ES-I3 (cell line): ENCODE results near the gene CCDC190.

Experiments
- H3K36me3 ChIP-seq: 2 replicates; pipeline ENCODE4 v1.6.1; 2013; ENCODE audit warnings: mild to moderate bottlenecking, low read length, control low read depth, moderate library complexity; ENCODE audit not compliant: insufficient read depth
- H3K4me1 ChIP-seq: 2 replicates; pipeline ENCODE4 v1.6.1; 2013; ENCODE audit warnings: mild to moderate bottlenecking, control low read depth, low read length; ENCODE audit not compliant: insufficient read depth
- H3K9ac ChIP-seq: 2 replicates; pipeline ENCODE4 v1.6.1; 2013; ENCODE audit warnings: low read depth, mild to moderate bottlenecking, low read length, moderate library complexity
- H3K9me3 ChIP-seq: 2 replicates; pipeline ENCODE4 v1.6.1; 2013; ENCODE audit warnings: mild to moderate bottlenecking, low read length, moderate library complexity; ENCODE audit not compliant: control insufficient read depth, insufficient read depth

Gene CCDC190

GRCh38 chr1:162861101-162861500, at the start of gene CCDC190:
Gene CCDC190, minus strand, starts transcription at chr1:162861175. Its CDS starts 1,529 bp downstream, at chr1:162859646.
- no peak within 1 kb of the TSS for H3K9ac ChIP-seq
- no peaks in the 10 kb centered on the region for H3K9me3 ChIP-seq
- H3K4me1 ChIP-seq, result no peaks in the 10 kb centered on the region
- no peaks in the 10 kb centered on the region for H3K36me3 ChIP-seq

- Histone ChIP-seq H3K9me3 (peaks cover 9% of the 10 kb centered on the region; the same call in 1 of the 2 replicates), H3K9ac (no peak overlapping the region), H3K36me3 (no peaks in the 10 kb centered on the region), H3K4me1 (no peaks in the 10 kb centered on the region)
These were observed 49.2 kb upstream of the CCDC190 start for GRCh38 chr1:162910161-162910560.

- Histone ChIP-seq H3K36me3 (no peaks in the 10 kb centered on the region), H3K9ac (no peak overlapping the region), H3K9me3 (peaks cover 7% of the 10 kb centered on the region; the same call in 1 of the 2 replicates), H3K4me1 (no peaks in the 10 kb centered on the region; the same call in 1 of the 2 replicates)
These were observed 47.8 kb upstream of the CCDC190 start for GRCh38 chr1:162908780-162909179.

- H3K9ac ChIP-seq, result no peak overlapping the region
- H3K9me3 ChIP-seq, result peaks cover 5% of the 10 kb centered on the region; the same call in 1 of the 2 replicates
- no peaks in the 10 kb centered on the region for H3K36me3 ChIP-seq
- no peaks in the 10 kb centered on the region; the same call in 1 of the 2 replicates for H3K4me1 ChIP-seq
These were observed 47.3 kb upstream of the CCDC190 start for GRCh38 chr1:162908236-162908635.

- Histone ChIP-seq H3K9ac (no peak overlapping the region), H3K36me3 (no peaks in the 10 kb centered on the region), H3K4me1 (no peaks in the 10 kb centered on the region; the same call in 1 of the 2 replicates), H3K9me3 (no peaks in the 10 kb centered on the region)
These were observed 45.5 kb upstream of the CCDC190 start for GRCh38 chr1:162906485-162906884.

GRCh38 chr1:162905174-162906158, 44.5 kb upstream of the CCDC190 start:
- no peaks in the 10 kb centered on the region; the same call in 1 of the 2 replicates for H3K4me1 ChIP-seq
- H3K9ac ChIP-seq, result no peak overlapping the region
- no peaks in the 10 kb centered on the region for H3K36me3 ChIP-seq
- no peaks in the 10 kb centered on the region for H3K9me3 ChIP-seq

- H3K9me3 ChIP-seq, result no peaks in the 10 kb centered on the region
- H3K4me1 ChIP-seq, result no peaks in the 10 kb centered on the region; the same call in 1 of the 2 replicates
- H3K9ac ChIP-seq, result no peak overlapping the region
- H3K36me3 ChIP-seq, result no peaks in the 10 kb centered on the region
These were observed 43.6 kb upstream of the CCDC190 start for GRCh38 chr1:162904579-162904978.

GRCh38 chr1:162904023-162904422, 43.0 kb upstream of the CCDC190 start:
- Histone ChIP-seq H3K36me3 (no peaks in the 10 kb centered on the region), H3K9me3 (no peaks in the 10 kb centered on the region), H3K9ac (no peak overlapping the region), H3K4me1 (no peaks in the 10 kb centered on the region; the same call in 1 of the 2 replicates)

- Histone ChIP-seq H3K36me3 (no peaks in the 10 kb centered on the region), H3K4me1 (no peaks in the 10 kb centered on the region; the same call in 1 of the 2 replicates), H3K9ac (no peak overlapping the region), H3K9me3 (no peaks in the 10 kb centered on the region)
These were observed 42.3 kb upstream of the CCDC190 start for GRCh38 chr1:162903246-162903645.

- Histone ChIP-seq H3K36me3 (no peaks in the 10 kb centered on the region), H3K4me1 (no peaks in the 10 kb centered on the region; the same call in 1 of the 2 replicates), H3K9ac (no peak overlapping the region), H3K9me3 (no peaks in the 10 kb centered on the region)
These were observed 41.4 kb upstream of the CCDC190 start for GRCh38 chr1:162902416-162902815.

GRCh38 chr1:162901243-162901642, 40.3 kb upstream of the CCDC190 start:
- Histone ChIP-seq H3K9ac (no peak overlapping the region), H3K36me3 (no peaks in the 10 kb centered on the region), H3K4me1 (no peaks in the 10 kb centered on the region; the same call in 1 of the 2 replicates), H3K9me3 (no peaks in the 10 kb centered on the region)

- no peak overlapping the region for H3K9ac ChIP-seq
- no peaks in the 10 kb centered on the region for H3K36me3 ChIP-seq
- H3K9me3 ChIP-seq, result no peaks in the 10 kb centered on the region
- H3K4me1 ChIP-seq, result no peaks in the 10 kb centered on the region; the same call in 1 of the 2 replicates
These were observed 38.6 kb upstream of the CCDC190 start for GRCh38 chr1:162899422-162900146.

GRCh38 chr1:162893612-162893908, 32.6 kb upstream of the CCDC190 start:
- Histone ChIP-seq H3K9ac (no peak overlapping the region), H3K4me1 (peaks cover 6% of the 10 kb centered on the region; the same call in 1 of the 2 replicates), H3K9me3 (no peaks in the 10 kb centered on the region), H3K36me3 (no peaks in the 10 kb centered on the region)

GRCh38 chr1:162892906-162893611, 32.1 kb upstream of the CCDC190 start:
- no peaks in the 10 kb centered on the region for H3K9me3 ChIP-seq
- H3K4me1 ChIP-seq, result peaks cover 6% of the 10 kb centered on the region; the same call in 1 of the 2 replicates
- H3K9ac ChIP-seq, result no peak overlapping the region
- H3K36me3 ChIP-seq, result no peaks in the 10 kb centered on the region
